ENCODE results near the gene RNF31.

The RNF31 gene

GRCh38 chr14:24182110-24182882 is 35.0 kb downstream of the RNF31 start:
- no peak for DNase-seq (ENCODE audit: low read depth)

DNA sequence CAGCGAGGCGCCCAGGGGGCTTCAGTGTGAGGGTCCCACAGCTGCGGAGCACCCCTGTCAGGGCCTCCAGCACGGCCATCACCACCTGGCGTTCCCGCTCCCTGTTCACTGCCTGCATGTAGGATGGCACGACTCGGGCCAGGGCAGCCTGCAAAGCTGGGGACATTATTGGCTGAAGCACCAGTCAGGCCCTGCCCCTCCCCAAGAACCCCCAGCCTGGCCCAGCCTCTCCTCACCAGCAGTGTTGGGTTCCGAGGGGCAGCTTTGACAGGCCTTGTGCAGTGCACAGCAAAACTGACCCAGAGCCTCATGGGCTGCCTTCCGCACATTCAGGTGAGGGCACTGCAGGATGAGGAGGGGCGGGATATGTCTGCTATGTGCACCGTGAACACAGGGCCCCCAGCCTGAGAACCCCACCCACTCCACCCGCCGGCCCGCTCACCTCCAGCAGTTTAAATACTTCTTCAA is 35.8 kb downstream of the RNF31 start:
- no peak for DNase-seq (ENCODE audit: low read depth)

DNA sequence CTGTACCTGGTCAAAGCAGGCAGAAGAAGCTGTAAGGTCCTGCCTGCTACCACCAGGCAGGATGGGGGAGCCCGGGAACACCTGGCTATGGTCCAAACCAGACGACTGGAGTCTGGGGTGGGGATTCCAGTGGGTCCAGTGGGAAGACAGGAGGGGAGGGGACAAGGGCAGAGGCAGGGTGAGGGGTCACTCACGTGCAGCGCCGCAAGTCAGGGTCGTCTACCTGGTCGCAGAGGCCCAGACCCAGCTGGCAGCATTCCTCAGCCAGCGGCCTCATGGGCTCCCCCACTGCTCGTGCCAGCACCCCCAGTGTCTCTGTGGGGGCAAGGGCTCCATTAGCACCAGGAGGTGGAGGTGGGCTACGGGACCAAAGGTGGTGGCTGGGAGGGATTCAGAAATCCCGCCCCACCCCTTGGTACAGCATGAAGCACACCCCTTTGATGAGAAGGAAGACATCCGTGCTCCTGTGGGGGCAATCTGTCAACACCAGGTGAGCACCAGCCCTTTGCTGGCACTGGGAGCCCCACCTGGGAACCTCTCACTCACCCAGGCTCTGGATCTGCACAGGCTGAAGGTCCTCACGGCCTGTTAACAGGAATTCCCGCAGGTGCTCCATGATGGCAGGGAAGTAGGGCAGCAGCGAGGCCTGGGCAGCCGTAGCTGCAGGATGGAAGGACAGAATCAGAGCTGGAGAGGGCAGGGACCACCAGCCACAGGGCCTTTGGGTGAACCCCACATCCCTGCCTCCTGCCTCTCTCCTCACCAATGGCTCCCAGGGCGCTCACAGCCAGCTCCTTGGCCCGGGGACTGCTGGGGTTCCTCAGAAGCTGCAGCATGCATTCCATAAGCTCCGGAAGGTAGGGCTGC is 37.0 kb downstream of the RNF31 start:
- DNase-seq (ENCODE audit: low read depth), result no peak

GRCh38 chr14:24185026-24185425 is 37.7 kb downstream of the RNF31 start:
- no peak for DNase-seq (ENCODE audit: low read depth)

DNA sequence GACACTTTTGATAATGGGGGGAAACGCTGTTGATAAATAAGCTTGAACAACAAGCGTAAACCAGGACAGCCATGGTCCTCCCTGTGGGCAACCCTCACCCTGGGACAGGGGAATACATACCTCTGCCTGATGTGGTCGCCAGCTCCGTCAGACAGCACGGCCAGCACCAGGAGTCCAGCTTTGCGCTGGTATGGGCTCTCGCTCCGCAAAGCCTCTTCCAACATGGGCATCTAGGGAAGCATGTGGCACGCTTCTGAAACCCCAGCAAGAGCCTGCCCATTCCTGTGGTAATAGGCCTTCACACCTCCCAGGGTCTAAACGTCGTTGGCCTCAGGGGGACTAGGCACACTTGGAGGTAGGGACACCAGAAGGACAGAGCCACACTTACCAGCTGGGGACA is 38.4 kb downstream of the RNF31 start:
- DNase-seq (ENCODE audit: low read depth), result no peak

DNA sequence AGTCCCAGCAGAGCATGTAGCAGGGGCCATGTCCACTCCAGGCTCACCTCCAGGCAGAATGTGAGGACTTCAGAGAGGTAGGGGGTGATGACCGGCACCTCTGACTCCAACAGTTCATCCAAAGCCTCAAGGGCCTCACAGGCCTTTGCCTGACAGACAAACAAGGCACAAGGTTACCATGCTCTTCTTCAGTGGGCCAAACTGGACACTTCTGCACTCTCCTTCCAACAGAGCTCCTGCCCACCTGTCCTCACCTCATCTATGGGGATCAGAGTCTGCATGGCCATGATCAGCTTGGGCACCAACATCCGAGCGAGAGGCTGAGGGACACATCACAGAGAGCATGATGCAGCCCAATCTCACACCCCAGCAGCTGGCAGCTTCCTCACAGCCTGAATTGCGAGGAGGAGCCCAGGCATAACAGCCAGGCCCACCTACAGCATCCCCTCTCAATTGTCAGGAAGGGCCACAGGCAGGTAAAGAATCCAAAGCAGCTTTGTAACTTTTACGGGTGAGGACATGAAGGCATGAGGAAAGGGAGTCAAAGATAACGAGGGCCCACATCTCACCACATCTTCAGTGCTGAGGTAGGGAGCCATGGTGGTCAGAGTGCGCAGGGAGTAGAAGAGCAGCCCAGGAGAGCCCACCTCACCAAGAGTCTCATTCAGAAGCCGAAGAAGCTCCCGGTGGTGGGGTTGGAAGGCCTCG is 39.7 kb downstream of the RNF31 start:
- no peak for DNase-seq (ENCODE audit: low read depth)

DNA sequence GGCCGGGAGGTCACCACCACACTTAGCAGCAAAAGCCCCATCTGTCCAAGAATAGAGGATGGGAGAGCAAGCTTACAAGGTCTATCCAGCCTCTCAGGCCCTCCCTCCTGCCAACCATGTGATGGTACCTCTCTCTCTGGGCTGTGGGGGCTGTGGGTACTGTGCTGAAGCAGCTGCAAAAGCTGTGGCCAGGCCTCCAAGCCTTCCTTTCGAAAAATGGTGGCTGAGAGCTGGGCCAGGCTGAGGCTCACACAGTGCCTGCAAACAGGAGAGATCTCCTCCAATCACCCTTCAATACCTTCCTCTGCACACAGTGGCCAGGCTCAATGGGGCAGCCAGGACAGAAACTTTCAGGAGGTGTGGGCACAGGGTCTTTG is 40.2 kb downstream of the RNF31 start:
- DNase-seq (ENCODE audit: low read depth), result no peak

DNA sequence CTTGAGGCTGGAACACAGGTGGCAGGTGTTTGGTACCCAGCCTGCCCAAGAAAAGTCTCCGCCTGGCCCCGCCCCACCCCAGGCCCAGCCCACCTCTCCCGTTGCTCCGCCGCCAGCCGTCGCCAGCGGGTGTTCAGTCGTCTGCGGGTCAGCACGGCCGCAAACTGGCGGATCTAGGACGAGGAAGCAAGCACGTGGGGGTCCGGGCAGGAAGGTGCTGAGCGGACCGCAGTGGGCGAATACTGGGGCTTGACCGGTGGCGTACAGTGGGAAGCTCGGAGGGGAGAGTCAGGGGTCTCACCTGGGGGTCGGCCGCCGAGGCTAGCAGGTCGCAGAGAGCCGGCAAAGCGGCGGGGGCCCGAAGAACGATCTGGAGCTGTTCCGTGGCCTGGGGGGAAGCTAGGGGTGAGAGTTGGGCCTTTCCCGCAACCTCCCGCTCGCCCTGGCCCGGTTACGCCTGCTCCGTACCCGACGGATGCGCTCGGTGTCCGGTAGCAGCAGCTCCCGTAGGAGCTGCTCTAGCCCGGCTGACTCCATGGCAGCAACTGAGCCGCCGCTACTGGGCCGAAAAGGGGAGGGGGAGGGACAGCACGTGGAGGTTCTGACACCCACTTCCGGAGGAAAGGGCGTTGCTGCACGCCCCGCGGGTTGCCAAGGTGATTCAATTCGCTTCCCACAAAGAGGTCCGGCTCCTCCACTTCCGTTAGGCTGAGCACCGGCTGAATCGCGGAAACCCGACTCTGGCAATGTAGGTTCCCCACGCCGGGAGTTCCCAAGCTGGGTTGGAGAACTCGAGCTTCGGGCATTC is 41.2 kb downstream of the RNF31 start, which contains the start of gene IPO4:
Gene IPO4, minus strand, starts transcription at position 566 of the 808 bp plus-strand sequence. Its CDS starts 29 bp downstream, at position 537.
- peak; percentile 95 for DNase-seq (ENCODE audit: low read depth)

GRCh38 chr14:24189059-24189375 is 41.7 kb downstream of the RNF31 start:
- no peak for DNase-seq (ENCODE audit: low read depth)

- DNase-seq (ENCODE audit: low read depth), result no peak
These were observed 42.2 kb downstream of the RNF31 start for GRCh38 chr14:24189460-24189859.

DNA sequence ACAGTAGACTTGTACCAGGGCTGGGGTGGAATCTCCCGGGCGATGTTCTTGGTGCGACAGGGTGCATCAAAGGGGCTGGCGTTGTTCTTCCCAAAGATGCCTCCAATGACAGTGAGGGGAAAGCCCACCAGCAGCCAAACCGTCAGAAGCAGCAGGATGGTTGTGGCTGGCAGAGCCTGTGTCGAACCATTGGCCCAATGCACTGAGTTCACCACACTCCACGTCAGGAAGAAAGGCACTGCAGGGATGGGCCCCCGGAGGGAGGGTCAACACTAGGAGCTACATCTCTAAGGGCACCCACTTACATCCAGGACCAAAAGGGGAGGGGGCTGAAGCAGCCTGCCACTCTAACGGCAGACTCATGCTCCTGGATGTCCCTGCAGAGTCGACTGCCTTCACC is 43.1 kb downstream of the RNF31 start:
- no peak for DNase-seq (ENCODE audit: low read depth)

GRCh38 chr14:24192933-24193332 is 45.6 kb downstream of the RNF31 start:
- DNase-seq (ENCODE audit: low read depth), result no peak

- DNase-seq (ENCODE audit: low read depth), result no peak
These were observed 47.0 kb downstream of the RNF31 start for GRCh38 chr14:24194186-24194872.

GRCh38 chr14:24194873-24195185 is 47.5 kb downstream of the RNF31 start:
- no peak for DNase-seq (ENCODE audit: low read depth)

- DNase-seq (ENCODE audit: low read depth), result peak; percentile 83
These were observed 48.1 kb downstream of the RNF31 start, which contains the start of gene TM9SF1 for GRCh38 chr14:24195186-24196070. TM9SF1 (minus strand) TSS chr14:24195441; CDS start chr14:24195019, 422 bp downstream.

DNA sequence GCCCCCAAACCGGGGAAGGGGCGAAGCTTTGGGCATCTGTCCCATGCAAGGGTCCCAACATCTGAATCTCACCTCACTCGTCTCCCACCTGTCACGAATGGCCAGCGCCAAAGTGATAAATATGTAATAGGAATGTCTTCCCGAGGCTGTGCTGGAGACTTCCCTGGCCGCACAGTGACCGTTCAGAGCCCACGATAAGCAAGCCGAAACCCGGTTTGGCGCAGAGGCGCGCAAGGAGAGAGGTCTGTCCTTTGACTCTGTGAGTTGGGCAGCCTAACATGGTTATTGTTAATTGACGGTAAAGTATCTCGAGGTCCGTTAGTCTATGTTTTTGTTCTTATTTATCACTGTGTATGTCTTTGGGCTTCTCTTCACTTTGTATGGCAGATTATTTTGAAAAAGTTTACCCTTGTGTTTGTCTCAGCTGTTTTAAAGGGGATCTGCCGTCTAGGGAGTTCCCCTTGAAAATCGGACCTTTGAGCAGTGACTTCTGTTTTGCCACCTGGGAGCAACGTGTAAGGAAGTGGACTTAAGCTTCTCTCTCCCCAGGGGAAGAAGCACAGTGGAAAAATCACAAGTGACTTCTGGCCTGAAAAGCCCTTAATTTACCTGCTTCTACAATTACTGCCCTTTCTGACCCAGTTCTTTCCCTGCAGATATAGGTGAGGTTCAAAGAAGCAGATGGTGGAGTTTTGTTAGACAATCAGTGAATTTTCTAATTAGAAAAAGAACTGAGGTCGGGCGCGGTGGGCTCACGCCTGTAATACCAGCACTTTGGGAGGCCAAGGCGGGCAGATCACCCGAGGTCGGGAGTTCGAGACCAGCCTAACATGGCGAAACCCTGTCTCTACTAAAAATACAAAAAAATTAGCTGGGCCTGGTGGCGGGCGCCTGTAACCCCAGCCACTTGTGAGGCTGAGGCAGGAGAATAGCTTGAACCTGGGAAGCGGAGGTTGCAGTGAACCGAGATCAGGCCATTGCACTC is 49.1 kb downstream of the RNF31 start:
- no peak for DNase-seq (ENCODE audit: low read depth)

DNA sequence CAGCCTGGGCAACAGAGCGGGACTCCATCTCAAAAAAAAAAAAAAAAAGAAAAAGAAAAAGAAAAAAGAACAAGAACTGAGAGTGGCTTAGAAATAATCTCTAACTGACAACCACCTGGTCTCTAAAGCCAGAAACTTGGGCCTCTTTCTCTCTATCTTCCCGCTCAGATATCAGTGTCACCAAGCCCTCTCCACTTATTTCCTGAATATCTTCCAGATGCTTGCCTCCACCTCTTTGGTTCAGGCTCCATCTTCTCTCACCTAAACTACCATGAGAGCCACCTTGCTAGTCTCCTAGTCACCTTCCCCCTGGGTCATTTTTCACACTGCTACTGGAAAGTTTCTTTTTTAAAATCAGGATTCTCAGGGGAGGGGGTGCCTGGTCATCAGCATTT is 49.8 kb downstream of the RNF31 start:
- DNase-seq (ENCODE audit: low read depth), result no peak

GRCh38 chr14:24198814-24199524 is 51.7 kb downstream of the RNF31 start:
- DNase-seq (ENCODE audit: low read depth), result no peak

Measured in stimulated activated CD4-positive, alpha-beta T cell treated with anti-CD3 and anti-CD28 coated beads, Interleukin-2, amount 100 ng/mL, for 4 hours (primary cell).